Colonic mucosa (tissue), 4 donors: Measurements from ENCODE around the gene BCORL1. TPM values are rescaled to one million over a fixed set of nuclear protein-coding genes. Genes with fewer than 3 reads are reported as not detected.

Experiments
- DNase-seq: peaks from one replicate; pipeline ENCODE4 v3.0.0-alpha.2; 2020
- H3K27ac ChIP-seq: fragments of 200-600 bp; one replicate; pipeline ENCODE4 v1.8.0; 2021
- H3K27me3 ChIP-seq: fragments of 200-600 bp; one replicate; pipeline ENCODE4 v1.8.0; 2021
- H3K36me3 ChIP-seq: fragments of 200-600 bp; one replicate; pipeline ENCODE4 v1.8.0; 2021
- H3K4me1 ChIP-seq: fragments of 200-600 bp; one replicate; pipeline ENCODE4 v1.8.0; 2021; ENCODE audit warnings: mild to moderate bottlenecking
- H3K4me3 ChIP-seq: fragments of 200-600 bp; one replicate; pipeline ENCODE4 v1.8.0; 2021
- H3K9ac ChIP-seq, 2 donors: one replicate each; pipeline ENCODE4 v1.7.0; 2013; ENCODE audit warnings: control low read depth in 2 of 2, low read depth in 2 of 2, low read length in 2 of 2
- H3K9me3 ChIP-seq: fragments of 200-600 bp; one replicate; pipeline ENCODE4 v1.8.0; 2021
- CTCF ChIP-seq: fragments of 200-600 bp; IDR thresholded peaks from one replicate; pipeline ENCODE4 v1.8.0; 2022; ENCODE audit warnings: antibody characterized with exemption, mild to moderate bottlenecking
- intact Hi-C: fragments of 100-400 bp; cut with DNase I; formaldehyde crosslinking; loops from one replicate; pipeline ENCODE4 v1.14.1; 2022
- total RNA-seq, 2 donors: library from RNA; stranded (reverse); fragmentation: NEBNext Ultra II Directional in 1 of 2; extraction: Animal tissue kit (Norgen Biotek cat#: 25700) in 1 of 2; gene quantifications; one replicate each; pipeline ENCODE4 v1.2.1, GENCODE V29; 2021
- donor health status: healthy.
- donor health status: DM: no; HTN: no; CAD: no.
- donor health status: DM: no; HTN: no; CAD: no.

Gene BCORL1
- total RNA-seq, 2 donors from 2014 or later = 8.3 to 14.4 TPM

- Histone ChIP-seq H3K27ac (no peak overlapping the region), H3K36me3 (no peaks in the 10 kb centered on the region), H3K9me3 (no peaks in the 10 kb centered on the region), H3K27me3 (no peaks in the 10 kb centered on the region), H3K9ac (no peak overlapping the region), H3K4me3 (no peak overlapping the region), H3K4me1 (no peaks in the 10 kb centered on the region)
- TF ChIP-seq CTCF = no peak
- intact Hi-C loops = no loop called here
- no peak for DNase-seq
These were observed 73.5 kb downstream of the BCORL1 start for GRCh38 chrX:130055899-130056298.

- TF ChIP-seq CTCF = no peak
- H3K9me3 ChIP-seq = no peaks in the 10 kb centered on the region
- no peaks in the 10 kb centered on the region for H3K36me3 ChIP-seq
- no peaks in the 10 kb centered on the region for H3K4me1 ChIP-seq
- intact Hi-C loops = no loop called here
- H3K4me3 ChIP-seq = no peak overlapping the region
- H3K27ac ChIP-seq = no peak overlapping the region
- H3K27me3 ChIP-seq = no peaks in the 10 kb centered on the region
- no peak for DNase-seq
- no peak overlapping the region for H3K9ac ChIP-seq
These were observed 74.8 kb downstream of the BCORL1 start for GRCh38 chrX:130057209-130057608.

- Histone ChIP-seq H3K27me3 (no peaks in the 10 kb centered on the region), H3K4me3 (no peak overlapping the region), H3K4me1 (no peaks in the 10 kb centered on the region), H3K27ac (no peak overlapping the region), H3K36me3 (no peaks in the 10 kb centered on the region), H3K9ac (no peak overlapping the region), H3K9me3 (no peaks in the 10 kb centered on the region)
- no peak for DNase-seq
- no peak for TF ChIP-seq CTCF
- intact Hi-C loops = no loop called here
These were observed 76.2 kb downstream of the BCORL1 start for GRCh38 chrX:130058652-130059051.

GRCh38 chrX:130060122-130061069 lies 78.0 kb downstream of the BCORL1 start:
- Histone ChIP-seq H3K9ac (peak overlapping the region; percentile 0 to 71), H3K36me3 (no peaks in the 10 kb centered on the region), H3K4me1 (no peaks in the 10 kb centered on the region), H3K27me3 (no peaks in the 10 kb centered on the region), H3K27ac (no peak overlapping the region), H3K4me3 (peak overlapping the region; percentile 27), H3K9me3 (no peaks in the 10 kb centered on the region)
- peak; percentile 86 for DNase-seq
- TF ChIP-seq CTCF = peak; percentile 79
- intact Hi-C loops = loop anchor here (10.0 kb wide), 3 partner anchors 136 to 456 kb away; partner anchors contain the start of gene ZDHHC9

GRCh38 chrX:130066975-130067615 lies 84.7 kb downstream of the BCORL1 start:
- Histone ChIP-seq H3K27ac (no peak overlapping the region), H3K36me3 (no peaks in the 10 kb centered on the region), H3K9ac (no peak overlapping the region), H3K4me1 (no peaks in the 10 kb centered on the region), H3K4me3 (no peak overlapping the region), H3K9me3 (no peaks in the 10 kb centered on the region), H3K27me3 (no peaks in the 10 kb centered on the region)
- DNase-seq = no peak
- TF ChIP-seq CTCF = no peak
- intact Hi-C loops = loop anchor here (10.0 kb wide), 3 partner anchors 142 to 462 kb away; partner anchors contain the start of gene ZDHHC9
